GM18870 (cell line): ENCODE data around the gene LSP1.

ENCODE experiments used
- ATAC-seq: cut with Tn5 transposase; IDR thresholded peaks from one replicate; pipeline ENCODE4 v1.9.1; 2021; ENCODE audit warnings: moderate library complexity; ENCODE audit not compliant: unreplicated experiment

The LSP1 gene

GRCh38 chr11:1836011-1836945 is 16.6 kb upstream of the LSP1 start:
- ATAC-seq, result no peak

GRCh38 chr11:1837171-1838076 is 15.5 kb upstream of the LSP1 start:
- peak; percentile 41 for ATAC-seq

- ATAC-seq, result peak; percentile 2
These were observed 14.8 kb upstream of the LSP1 start for GRCh38 chr11:1838077-1838425.

DNA sequence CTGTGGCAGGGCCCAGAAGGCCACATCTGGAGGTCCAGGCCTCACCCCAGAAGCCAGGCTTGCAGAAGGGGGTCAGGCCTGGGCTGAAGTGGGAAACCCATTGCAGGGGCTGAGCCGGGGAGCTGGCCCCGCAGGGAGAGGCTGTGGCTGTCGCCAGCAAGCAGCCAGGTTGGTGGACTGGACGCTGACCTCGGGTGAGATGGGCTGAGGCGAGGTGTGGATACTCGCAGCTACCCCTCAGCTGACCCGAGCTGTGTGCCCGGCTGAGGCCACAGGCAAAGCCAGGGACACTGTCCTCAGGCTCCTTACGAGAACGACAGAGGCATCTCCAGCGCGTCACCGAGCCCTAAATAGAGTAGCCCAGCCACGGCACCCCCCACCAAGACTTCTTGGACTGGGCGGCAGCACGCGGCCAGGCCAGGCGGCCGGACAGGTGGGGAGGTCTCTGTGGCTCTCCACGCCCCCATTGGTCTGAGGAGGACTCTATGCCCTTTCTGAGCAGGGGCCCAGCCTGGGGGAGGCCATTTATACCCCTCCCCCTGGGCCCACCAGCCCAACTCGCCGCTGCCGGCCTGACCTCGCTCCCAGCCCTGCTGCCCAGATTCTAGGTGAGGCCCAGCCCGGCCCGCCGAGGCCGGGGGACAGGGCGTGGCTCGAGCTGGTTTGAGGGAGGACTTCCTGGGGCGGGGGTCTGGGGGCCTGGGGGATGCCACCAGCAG is 14.3 kb upstream of the LSP1 start, which contains the start of gene TNNI2:
TNNI2 (plus strand) TSS at position 556 of the 719 bp plus-strand sequence. CDS start 716 bp downstream, outside the sequence.
- ATAC-seq, result no peak

DNA sequence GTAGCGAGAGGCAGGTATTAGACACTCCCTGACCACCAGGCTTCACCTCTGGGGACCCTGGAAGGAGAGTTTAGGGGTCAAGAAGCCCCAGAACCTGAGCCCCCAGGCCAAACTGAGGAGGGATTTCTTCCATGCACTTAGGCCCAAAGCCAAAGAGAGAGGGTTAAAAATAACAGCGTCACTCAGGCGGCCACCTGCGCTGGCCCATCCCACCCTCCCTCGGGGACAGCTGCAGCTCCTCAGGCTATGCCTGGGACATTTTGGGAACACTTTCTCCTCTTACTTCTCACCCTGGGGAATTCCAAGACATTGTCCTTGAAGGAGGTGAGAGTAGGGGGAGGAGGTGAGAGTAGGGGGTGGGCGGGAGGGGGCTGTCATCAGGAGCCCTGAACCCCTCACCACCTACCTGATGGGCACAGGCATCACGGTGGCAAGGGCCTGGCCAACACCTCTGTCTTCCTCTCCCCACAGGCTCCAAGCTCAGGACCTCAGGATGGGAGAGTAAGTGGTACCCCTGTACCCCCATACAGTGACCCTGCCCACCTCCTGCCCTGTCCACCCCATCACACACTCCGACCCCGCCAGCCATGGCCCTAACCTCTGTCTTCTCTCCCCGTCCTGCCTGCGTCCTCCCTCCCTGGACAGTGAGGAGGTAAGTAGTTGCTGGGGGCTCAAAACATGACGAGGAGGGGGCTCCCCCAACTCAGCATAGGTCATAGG is 13.5 kb upstream of the LSP1 start:
- ATAC-seq, result no peak

DNA sequence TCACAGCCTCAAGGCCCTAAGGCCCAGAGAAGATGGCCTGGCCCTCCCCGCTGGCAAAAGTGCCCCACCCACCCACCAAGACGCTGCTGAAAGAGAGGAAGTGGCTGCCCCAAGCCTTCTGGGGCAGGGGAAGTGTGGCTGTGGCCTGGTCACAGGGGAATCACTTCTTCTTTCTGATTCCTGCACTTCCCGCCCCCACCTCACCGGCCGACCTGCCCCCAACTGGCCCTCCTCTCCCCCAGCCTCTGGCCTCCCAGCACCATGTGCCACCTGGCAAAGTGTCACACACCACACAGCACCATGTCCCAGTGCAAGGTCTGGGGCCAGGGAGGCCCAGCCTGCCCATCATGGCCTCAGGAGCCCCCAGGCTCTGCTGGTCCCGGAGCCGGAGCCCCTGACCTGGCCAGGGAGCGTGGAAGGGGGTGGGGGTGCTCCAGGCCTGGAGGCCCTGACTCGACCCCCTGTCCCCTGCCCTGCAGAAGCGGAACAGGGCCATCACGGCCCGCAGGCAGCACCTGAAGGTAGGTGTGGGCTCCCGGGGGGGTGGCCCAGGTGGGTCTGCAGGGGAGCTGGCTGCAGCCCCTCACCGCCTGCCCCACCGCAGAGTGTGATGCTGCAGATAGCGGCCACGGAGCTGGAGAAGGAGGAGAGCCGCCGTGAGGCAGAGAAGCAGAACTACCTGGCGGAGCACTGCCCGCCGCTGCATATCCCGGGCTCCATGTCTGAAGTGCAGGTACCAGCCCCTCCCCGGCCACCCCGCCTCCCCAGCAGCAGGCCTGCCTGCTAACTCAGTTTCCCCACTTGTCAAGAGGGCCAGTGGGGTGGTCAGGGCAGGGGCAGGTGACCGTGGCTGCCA is 12.7 kb upstream of the LSP1 start:
- no peak for ATAC-seq

- ATAC-seq, result no peak
These were observed 12.0 kb upstream of the LSP1 start for GRCh38 chr11:1840780-1841480.

DNA sequence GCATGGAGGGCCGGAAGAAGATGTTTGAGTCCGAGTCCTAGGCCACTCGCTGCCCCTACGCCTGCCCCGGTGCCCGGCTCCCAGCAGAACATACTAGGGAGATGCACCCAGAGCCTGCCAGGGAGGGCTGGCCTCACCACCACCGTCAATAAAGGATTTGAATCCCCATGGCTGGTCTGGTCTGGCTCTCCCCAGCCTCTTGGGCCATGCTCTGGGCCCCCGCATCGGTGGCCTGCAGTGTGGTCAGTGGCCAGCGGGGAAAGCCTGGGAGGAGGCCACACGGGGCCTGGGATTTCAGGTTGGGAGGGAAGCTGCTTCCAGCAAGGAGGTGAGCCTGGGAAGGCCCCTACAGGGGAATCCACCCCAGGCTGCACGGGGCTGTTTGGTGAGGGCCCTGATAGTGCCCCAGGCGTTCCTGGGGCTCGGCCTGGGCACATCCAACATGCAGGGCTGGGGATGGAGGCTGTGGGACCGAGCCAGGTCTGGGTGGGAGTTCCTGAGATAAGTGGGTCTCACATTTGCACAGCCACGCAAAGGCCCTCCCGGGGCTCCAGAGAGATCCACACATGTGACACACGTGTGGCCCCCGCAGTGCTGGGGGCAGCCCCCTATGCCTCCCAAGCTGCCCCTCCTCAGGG is 11.3 kb upstream of the LSP1 start:
- ATAC-seq, result no peak

- ATAC-seq, result no peak
These were observed 10.5 kb upstream of the LSP1 start for GRCh38 chr11:1842149-1843097.

GRCh38 chr11:1843098-1843473 is 9.8 kb upstream of the LSP1 start:
- no peak for ATAC-seq

- no peak for ATAC-seq
These were observed 9.1 kb upstream of the LSP1 start for GRCh38 chr11:1843796-1844195.

DNA sequence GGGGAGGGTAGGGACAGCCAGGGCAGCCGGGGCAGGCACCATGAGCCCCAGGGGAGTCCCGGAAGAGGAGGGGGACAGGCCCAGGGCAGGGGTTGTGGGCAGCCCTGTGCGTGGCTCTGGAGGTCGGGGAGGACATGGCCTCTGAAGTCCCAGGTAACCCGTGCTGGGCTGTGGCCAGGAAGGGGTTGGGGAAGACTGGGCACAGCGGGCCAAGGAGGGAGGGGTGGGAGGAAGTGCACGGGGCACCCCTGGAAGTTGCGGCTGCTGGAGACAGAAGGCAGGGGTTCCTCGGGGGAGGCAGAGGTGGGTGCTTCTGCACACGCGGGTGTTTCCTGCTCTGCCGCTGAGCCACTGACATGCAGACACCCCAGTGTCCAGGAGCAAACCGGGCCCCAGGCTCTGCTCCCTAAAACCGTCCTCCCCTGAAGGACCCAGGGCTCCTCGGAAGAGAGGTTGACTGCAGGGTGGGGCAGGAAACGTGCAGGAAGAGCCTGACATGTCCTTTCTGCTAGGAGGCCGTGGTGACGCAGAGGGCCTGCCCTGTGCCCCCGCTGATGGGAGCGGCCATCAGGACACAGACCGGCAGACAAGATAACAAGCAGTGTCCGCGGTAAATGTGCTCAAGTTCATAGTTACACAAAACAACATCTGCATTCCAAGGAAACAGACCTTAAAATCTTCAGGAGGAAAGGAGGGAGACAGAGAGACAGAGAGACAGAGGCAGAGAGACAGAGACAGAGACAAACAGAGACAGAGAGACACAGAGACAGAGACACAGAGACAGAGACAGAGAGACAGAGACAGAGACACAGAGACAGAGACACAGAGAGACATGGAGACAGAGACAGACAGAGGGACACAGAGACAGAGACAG is 8.4 kb upstream of the LSP1 start:
- ATAC-seq, result no peak

GRCh38 chr11:1845095-1845429 is 7.8 kb upstream of the LSP1 start:
- ATAC-seq, result no peak

DNA sequence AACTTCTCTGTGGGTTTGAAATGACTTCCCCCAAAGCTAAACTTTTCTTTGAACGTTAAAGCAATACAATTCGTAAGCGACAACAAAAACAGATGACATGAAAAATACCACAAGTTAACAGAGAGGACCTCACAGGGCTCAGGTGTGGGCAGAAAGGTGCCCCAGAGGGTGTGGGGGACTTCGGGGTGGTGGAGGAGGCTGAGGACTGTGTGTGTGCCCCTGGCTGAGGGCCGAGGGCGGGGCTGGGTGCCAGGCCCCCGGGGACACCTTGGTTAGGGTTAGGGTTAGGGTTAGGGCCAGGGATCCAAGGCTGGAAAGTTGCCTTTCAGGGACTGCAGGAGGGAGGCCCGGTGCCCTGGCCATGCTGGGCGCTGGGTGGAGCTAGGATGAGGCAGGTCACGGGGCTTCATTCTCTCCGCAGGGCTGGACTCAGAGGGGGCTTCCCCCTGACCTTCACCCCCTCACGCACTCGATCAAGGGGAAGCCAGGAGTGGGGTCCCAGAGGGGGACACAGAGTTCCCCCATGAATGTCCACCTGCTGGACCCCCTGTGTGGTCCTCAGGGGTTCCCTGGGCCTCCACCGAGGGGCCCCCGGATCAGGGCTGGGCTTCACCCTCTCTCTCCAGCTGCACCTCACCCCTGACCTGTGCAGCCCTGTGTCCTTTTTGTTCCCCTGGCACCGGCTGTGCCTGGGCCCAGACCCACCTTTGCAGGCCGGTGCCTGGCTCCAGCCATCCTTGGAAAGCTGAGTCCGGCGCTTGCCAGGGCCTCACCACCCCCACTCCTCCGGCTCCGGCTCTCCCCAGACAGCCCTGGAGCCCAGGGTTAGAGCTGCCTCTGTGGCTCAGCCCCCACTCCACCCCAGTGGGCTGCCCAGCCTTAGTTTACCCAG is 7.1 kb upstream of the LSP1 start:
- ATAC-seq, result no peak

GRCh38 chr11:1846453-1846932 is 6.4 kb upstream of the LSP1 start:
- ATAC-seq, result no peak
